GM21367 (cell line): ENCODE data around the gene XIRP1.
"Not testable (repeated sequence)": the region's sequence is repeated elsewhere in the genome, so short reads cannot be mapped to it uniquely, and the experiment has no call there.

ENCODE experiments used
- ATAC-seq: cut with Tn5 transposase; IDR thresholded peaks from one replicate; pipeline ENCODE4 v1.9.1; 2021; ENCODE audit not compliant: unreplicated experiment

The XIRP1 gene

GRCh38 chr3:39192490-39193092, at the start of gene XIRP1:
Gene XIRP1 (minus strand): TSS chr3:39192595. CDS start chr3:39189445, 3,150 bp downstream.
- no peak for ATAC-seq

GRCh38 chr3:39241561-39241960, 49.2 kb upstream of the XIRP1 start:
- no peak for ATAC-seq

GRCh38 chr3:39237027-39237426, 44.6 kb upstream of the XIRP1 start:
- ATAC-seq = no peak

DNA sequence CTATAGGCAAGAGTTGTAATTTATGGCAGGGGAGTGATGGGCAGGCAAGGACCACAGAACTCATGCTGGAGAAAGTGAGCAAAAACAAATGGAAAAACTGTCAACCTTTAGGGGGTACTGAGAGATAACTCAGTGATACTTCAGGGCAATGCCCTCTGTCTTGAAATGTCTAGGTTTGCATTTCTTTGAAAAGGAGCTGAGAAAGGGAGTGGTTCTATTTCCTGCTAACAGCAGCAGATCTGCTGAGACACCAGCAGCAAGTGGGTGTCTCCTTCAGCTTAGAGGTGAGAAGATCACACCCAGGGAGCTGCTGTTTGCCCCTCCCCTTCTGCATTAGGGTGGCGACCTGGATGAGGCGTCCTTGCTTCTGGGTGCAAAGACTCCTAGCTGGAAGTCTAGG, 42.3 kb upstream of the XIRP1 start:
- no peak for ATAC-seq

GRCh38 chr3:39232859-39233258, 40.5 kb upstream of the XIRP1 start:
- no peak for ATAC-seq

GRCh38 chr3:39230453-39230852, 38.1 kb upstream of the XIRP1 start:
- no peak for ATAC-seq

GRCh38 chr3:39228496-39228895, 36.1 kb upstream of the XIRP1 start:
- ATAC-seq = no peak

DNA sequence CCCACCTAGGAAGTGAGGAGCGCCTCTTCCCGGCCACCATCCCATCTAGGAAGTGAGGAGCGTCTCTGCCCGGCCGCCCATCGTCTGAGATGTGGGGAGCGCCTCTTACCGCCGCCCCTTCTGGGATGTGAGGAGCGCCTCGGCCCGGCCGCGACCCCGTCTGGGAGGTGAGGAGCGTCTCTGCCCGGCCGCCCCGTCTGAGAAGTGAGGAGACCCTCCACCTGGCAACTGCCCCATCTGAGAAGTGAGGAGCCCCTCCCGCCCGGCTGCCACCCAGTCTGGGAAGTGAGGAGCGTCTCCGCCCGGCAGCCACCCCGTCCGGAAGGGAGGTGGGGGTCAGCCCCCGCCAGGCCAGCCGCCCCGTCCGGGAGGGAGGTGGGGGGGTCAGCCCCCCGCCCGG, 35.2 kb upstream of the XIRP1 start:
- not testable (repeated sequence) for ATAC-seq

- ATAC-seq = peak; percentile 47
Observed at GRCh38 chr3:39226106-39226741, 33.8 kb upstream of the XIRP1 start.

- no peak for ATAC-seq
Observed at GRCh38 chr3:39224288-39224687, 31.9 kb upstream of the XIRP1 start.

DNA sequence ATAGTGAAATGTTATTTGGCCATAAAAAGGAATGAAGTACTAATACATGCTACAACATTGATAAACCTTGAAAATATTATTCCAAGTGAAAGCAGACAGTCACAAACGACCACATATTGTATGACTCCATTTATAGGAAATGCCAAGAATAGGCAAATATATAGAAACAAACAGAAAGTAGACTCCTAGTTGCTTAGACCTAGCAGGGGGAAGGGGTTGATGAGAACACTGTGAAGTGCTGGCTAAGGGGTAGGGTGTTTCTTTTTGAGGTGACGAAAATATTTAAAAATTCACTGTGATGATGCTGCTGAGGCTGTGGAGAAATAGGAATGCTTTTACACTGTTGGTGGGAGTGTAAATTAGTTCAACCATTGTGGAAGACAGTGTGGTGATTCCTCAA, 30.5 kb upstream of the XIRP1 start:
- ATAC-seq = no peak

DNA sequence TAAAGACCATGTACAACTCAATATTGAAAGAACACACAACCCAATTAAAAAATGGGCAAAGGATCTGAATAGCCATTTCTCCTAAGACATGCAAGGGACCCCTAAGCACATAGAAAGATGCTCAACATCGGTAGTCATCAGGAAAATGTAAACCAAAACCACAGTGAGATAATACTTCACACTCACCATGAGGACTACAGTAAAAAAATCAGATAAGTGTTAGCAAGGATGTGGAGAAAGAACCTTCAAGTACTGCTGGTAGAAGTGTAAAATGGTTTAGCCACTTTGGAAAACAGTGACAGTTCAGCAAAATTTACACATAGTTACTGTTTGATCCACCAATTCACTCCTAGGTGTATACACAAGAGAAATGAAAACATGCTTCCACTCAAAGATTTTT, 30.1 kb upstream of the XIRP1 start:
- ATAC-seq = no peak

DNA sequence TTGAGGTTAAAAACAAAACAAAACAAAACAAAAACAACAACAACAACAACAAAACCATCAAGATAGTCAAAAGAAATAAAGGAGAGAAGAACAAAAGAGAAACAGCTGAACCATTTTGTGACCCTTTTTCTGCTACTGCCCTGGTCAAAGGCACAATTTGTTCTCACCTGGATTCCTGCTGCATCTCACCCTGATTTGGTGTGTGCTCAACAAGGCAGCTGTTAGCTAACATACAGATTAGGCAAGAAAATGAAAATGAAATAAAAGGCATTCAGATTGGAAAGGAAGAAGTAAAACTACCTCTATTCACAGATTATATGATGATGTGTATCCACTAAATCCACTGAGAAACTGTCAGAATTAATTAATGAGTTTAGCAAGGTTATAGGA, 28.7 kb upstream of the XIRP1 start:
- ATAC-seq = no peak

DNA sequence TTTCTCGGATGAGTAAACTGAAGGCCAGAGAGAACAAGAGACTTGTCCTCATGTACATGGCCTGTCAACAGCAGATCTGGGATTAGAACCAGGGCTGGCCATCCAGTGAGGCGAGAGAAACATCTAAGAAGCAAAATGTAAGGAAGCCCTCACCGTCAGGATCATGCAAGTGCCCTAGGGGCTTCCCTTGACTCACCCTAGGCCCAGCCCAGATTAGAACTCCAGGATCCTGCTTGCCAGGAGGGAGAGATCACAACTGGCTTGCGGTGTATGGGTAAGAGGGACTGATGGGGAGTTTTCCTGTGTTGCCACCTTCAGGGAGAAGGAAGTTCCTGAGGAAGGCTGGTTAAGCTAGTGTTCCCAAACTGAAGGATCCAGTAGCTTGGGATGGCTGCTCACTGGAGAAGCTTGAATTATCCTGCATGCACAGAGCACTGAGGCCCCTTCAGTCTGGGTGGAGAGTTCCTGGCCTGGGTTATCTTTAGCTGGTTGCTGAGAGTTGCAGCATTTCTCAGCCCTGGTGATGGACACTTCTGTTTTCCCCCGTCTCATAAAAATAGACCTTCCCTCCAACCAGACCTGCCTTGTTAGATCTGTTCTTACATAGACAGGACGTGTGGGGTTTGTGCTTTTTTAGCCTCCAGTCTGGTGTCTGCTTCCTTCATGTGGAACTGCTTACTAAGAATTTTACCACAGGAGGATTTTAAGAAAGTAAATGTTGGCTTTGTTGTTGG, 28.2 kb upstream of the XIRP1 start:
- no peak for ATAC-seq

GRCh38 chr3:39219702-39220101, 27.3 kb upstream of the XIRP1 start:
- ATAC-seq = no peak

DNA sequence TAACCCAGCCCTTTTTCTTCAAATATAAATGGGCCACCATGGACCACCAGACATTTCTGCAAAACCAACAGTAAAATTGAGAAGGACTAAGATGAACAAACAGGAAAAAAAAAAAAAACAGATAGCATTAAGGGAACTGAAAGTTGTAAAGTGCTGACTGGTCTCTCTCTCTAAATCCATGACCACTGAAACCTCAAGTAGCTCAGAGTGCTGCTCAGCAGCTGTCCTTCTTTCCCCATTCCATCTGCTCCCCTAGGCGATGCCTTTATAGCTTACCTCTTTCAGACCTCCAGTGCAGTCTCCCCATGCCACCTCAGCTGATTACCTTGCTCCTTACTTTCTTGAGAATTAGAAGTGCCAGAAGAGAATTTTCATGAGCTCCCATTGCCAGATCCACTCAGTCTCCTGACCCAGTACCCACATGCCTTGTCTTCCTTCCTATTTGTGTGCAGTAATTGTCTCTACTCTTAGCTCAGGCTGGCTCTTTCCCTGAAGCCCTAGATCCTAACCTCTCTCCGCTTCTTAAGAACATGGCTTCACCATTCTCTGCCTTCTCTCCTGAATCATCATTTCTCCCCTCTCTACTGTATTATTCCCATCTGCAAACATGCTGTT, 23.9 kb upstream of the XIRP1 start:
- ATAC-seq = peak; percentile 95

DNA sequence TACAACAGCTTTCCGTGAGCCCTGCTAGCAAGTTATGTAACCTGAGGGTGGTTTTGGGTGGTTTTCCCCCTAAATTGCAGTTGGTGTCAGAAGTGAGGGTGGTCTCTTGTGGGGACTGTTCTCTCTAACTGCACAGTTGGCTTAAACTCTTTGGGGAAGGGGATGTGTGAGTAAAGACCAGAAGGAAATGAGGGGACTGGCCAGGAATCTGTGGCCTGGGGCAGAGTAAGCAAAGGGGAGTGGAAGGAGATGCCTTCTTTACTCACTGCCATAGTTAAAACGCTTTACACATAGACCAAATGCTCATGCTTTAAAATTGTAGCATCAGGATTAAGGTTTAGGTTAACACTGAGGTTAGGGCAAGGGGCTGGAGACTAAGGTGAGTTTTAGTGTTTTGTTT, 21.2 kb upstream of the XIRP1 start:
- ATAC-seq = no peak

DNA sequence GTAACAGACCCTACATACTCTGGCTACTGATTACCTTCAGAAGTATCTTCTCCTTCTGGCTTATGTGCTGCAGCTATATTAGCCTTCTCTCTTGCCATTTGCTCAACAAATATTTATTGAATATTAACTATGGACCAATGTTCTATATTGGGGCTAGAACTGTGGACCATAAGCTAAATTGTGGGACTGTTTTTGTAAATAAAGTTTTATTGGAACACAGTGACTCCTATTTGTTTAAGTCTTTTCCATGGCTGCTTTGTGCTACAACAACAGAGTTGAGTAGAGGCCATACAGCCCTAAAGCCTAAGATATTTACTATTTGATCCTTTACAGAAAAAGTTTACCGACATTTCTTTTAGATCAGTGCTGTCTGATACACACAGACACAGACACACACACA, 20.3 kb upstream of the XIRP1 start:
- ATAC-seq = no peak

DNA sequence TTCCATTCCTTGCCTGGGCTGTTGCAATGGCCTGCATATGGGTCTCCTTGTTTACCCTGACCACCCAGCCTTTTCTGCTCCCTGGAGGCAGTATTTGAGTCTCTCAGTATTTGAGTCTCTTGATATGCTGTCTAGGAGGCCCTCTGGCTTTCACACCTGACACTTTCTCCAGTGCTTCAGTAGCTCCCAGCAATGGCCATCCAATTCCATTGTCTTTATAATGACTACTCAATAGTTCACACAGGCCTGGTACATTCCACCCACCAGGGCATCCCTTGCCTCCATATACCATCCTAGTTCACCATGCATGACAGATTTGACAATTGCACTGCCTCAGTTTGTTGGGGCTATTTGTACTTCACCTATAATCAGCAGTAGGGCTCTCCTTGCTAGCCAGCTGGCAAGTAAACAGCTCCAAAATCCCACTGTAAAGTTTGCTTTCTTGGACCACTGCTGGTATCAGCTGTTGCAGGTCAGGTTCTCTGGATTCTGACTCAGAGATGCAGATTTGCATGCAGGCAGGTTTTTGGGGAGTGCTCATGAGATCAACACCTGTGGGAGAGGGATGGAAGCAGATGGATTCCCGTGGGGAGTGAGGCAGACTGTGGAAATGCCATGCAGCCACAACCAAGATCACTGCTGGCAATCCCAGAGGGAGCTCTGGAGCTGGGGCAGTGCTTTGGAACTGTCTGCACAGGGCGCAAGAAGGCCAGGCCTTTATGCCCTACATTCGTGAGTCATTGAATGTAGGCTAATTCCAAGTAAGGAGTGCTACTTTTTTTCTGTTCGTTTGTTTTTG, 19.1 kb upstream of the XIRP1 start:
- ATAC-seq = no peak

GRCh38 chr3:39210078-39210477, 17.7 kb upstream of the XIRP1 start:
- no peak for ATAC-seq

- no peak for ATAC-seq
Observed at GRCh38 chr3:39209329-39209970, 17.1 kb upstream of the XIRP1 start.
